Prostate gland (tissue), 2 donors: ENCODE results near the gene PAPPA2.

Experiments used
- POLR2A ChIP-seq: fragments of 450-650 bp; IDR thresholded peaks from one replicate; pipeline ENCODE4 v1.6.1; 2016; ENCODE audit warnings: antibody characterized with exemption, mild to moderate bottlenecking
- POLR2AphosphoS5 ChIP-seq: sonication (generic); formaldehyde crosslinking; IDR thresholded peaks from one replicate; pipeline ENCODE4 v1.6.1; 2017; ENCODE audit warnings: antibody characterized with exemption
- TF ChIP-seq, protein P1 (sequence below), 4 experiments: fragments of 200-600 bp in 2 of 4; fragments of 450-650 bp in 2 of 4; sonication (generic) in 2 of 4; IDR thresholded peaks; 1 replicate in 3 of 4; 2 replicates in 1 of 4; pipeline ENCODE4 v1.5.1; 2016 to 2019; ENCODE audit warnings: antibody characterized with exemption in 4 of 4, mild to moderate bottlenecking in 2 of 4, moderate library complexity in 2 of 4

DNA sequence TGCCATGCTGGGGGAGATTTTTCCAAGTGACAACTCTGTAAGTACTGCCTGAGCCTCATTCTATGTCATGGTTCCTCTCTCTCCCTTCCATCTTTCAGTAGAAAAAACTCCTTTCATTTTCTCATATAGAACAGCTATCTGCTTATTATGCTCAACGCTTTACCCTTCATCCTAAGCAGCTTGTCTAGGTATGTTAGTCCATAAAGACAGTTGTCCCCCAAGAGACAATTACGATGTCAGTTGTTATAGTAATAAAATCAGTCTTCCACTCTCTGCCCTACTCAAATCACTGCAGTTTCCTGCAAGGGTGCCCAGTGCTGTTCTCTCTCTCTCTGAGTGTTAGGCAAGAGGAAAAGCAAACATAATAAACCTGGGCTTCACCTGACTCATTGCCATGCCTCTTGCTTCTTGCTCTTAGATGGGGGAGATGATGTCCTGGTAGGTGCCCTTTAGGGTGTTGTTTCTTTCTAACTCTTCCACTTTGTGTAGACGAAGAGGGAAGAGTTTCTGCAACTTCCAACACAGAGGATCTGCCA is 59.4 kb downstream of the PAPPA2 start:
- TF ChIP-seq, protein P1, sequence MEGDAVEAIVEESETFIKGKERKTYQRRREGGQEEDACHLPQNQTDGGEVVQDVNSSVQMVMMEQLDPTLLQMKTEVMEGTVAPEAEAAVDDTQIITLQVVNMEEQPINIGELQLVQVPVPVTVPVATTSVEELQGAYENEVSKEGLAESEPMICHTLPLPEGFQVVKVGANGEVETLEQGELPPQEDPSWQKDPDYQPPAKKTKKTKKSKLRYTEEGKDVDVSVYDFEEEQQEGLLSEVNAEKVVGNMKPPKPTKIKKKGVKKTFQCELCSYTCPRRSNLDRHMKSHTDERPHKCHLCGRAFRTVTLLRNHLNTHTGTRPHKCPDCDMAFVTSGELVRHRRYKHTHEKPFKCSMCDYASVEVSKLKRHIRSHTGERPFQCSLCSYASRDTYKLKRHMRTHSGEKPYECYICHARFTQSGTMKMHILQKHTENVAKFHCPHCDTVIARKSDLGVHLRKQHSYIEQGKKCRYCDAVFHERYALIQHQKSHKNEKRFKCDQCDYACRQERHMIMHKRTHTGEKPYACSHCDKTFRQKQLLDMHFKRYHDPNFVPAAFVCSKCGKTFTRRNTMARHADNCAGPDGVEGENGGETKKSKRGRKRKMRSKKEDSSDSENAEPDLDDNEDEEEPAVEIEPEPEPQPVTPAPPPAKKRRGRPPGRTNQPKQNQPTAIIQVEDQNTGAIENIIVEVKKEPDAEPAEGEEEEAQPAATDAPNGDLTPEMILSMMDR (IDR thresholded peaks at IDR 0.05) = no peak
- TF ChIP-seq POLR2AphosphoS5 (peak; percentile 50), POLR2A (no peak)
